ENCODE results near the gene CNP. TPM values are rescaled to one million over a fixed set of nuclear protein-coding genes. Genes with fewer than 3 reads are reported as not detected.
"Not testable (repeated sequence)": the region's sequence is repeated elsewhere in the genome, so short reads cannot be mapped to it uniquely, and the experiment has no call there.

The CNP gene
- total RNA-seq, 1 experiment from 2014 or later, result 35.2 TPM

GRCh38 chr17:42001729-42002128, 35.1 kb downstream of the CNP start:
- no peak for DNase-seq (ENCODE audit: extremely low read depth, low read depth)

- no peak for DNase-seq (ENCODE audit: extremely low read depth, low read depth)
These were observed 35.7 kb downstream of the CNP start for GRCh38 chr17:42002175-42002791.

- DNase-seq (ENCODE audit: extremely low read depth, low read depth), result no peak
These were observed 36.3 kb downstream of the CNP start for GRCh38 chr17:42002792-42003301.

GRCh38 chr17:42005166-42005565, 38.6 kb downstream of the CNP start:
- DNase-seq (ENCODE audit: extremely low read depth, low read depth), result no peak

DNA sequence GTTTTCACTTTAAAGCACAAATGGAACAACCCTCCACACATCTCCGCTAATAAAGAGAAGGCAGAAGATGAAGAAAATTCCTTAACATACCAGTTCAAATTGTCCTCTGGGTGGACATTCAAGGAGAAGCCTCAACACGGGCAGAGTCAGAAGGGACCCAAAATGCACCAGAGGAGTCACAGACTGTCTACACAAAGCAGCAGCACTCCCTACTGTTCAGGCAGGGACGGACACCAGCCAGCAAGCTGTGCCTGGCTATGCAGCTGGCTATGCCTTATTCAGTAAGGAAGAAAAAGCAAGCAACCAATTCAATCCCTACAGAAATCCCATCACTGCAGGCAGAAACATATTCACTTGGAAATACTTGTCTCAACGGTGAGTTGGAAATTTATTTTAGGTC, 42.6 kb downstream of the CNP start:
- DNase-seq (ENCODE audit: extremely low read depth, low read depth), result no peak

GRCh38 chr17:42010266-42010680, 43.7 kb downstream of the CNP start:
- not testable (repeated sequence) for DNase-seq (ENCODE audit: extremely low read depth, low read depth)

- no peak for DNase-seq (ENCODE audit: extremely low read depth, low read depth)
These were observed 44.4 kb downstream of the CNP start for GRCh38 chr17:42010898-42011516.

DNA sequence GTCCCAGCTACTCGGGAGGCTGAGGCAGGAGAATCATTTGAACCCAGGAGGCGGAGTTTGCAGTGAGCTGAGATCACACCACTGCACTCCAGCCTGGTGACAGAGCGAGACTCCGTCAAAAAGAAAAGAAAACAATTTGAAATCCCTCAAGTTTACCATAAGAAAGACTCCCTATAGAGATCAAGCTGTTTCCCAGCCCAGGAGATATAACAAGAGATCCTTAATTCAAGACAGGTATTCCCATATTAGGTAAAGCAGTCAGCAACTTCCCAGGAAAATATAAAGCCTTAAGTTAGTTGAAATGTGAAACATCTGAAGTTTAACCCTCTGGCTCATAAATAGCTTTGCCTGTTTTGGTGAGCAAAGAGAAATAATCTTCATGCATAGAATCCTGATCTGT, 45.8 kb downstream of the CNP start:
- not testable (repeated sequence) for DNase-seq (ENCODE audit: extremely low read depth, low read depth)

DNA sequence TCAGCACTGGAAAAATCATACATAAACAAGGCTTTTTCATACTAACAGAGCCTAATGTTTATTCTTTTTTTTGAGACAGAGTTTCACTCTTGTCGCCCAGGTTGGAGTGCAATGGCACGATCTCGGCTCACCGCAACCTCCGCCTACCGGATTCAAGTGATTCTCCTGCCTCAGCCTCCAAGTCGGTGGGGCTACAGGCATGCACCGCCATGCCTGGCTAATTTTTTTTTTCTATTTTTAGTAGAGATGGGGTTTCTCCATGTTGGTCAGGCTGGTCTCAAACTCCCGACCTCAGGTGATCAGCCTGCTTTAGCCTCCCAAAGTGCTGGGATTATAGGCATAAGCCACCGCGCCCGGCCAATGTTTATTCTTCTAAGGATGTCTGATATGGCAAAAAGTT, 47.1 kb downstream of the CNP start:
- not testable (repeated sequence) for DNase-seq (ENCODE audit: extremely low read depth, low read depth)

- no peak for DNase-seq (ENCODE audit: extremely low read depth, low read depth)
These were observed 49.8 kb downstream of the CNP start for GRCh38 chr17:42016411-42016831.

GRCh38 chr17:42016941-42017865, 50.6 kb downstream of the CNP start, which contains the start of gene DNAJC7:
Gene DNAJC7, minus strand, starts transcription at chr17:42017439. Its CDS starts 23 bp downstream, at chr17:42017416.
- DNase-seq (ENCODE audit: extremely low read depth, low read depth), result peak; percentile 84

DNA sequence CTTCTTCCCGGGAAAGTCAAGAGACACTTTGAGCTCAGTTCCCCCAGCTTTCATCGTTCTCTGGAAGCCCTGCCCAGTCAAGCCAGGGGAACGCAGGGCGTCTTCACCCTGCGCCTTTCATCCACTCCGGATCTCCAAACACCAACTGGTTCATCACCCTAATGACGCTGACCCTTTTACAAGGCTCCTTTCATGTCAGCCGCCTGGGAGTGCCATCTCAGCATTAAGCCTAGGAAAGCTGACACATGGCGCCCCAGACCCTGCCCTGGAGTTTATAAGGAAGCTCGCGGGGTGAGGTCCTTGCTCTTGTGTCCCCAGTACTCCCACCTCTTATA, 51.2 kb downstream of the CNP start:
- DNase-seq (ENCODE audit: extremely low read depth, low read depth), result no peak

DNA sequence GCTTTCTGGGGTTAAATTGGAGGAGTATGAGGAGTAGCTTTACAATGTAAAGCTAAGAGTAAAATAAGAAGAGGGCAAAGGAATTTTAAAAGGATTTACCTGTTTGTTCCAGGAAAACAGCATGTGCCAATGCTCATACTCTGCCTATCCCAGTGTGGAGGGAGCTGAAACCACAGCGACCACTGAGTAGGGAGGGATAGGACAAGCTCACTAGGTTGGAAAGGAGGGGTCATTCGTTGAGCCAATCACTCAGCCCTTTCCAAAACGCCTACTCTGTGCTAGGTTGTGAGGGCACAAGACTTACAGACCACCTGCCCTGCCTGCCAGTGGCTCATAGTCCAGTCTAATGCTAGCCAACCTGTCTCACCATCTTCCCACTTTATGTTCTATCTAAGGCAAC, 51.7 kb downstream of the CNP start:
- DNase-seq (ENCODE audit: extremely low read depth, low read depth), result no peak

DNA sequence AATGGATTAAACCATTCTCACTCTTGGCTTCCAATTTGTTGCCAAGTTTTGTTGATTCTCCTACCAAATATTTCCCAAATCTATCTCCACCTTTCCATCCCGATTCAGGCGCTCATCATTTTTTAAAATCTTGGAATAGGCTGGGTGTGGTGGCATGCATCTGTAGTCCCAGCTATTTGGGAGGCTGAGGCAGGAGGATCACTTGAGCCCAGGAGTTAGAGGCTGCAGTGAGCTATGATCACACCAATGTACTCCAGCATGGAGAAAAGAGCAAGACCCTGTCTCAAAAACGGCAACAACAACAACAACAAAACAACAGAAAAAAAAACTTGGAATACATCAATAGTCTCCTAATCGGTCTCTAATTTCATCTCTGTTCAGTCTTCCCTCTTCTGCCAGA, 52.4 kb downstream of the CNP start:
- no peak for DNase-seq (ENCODE audit: extremely low read depth, low read depth)

GRCh38 chr17:42019509-42020404, 53.2 kb downstream of the CNP start, which contains the start of gene NKIRAS2:
Gene NKIRAS2, plus strand, starts transcription at chr17:42020090. Its CDS starts 1,488 bp downstream, at chr17:42021578.
- peak; percentile 90 for DNase-seq (ENCODE audit: extremely low read depth, low read depth)

DNA sequence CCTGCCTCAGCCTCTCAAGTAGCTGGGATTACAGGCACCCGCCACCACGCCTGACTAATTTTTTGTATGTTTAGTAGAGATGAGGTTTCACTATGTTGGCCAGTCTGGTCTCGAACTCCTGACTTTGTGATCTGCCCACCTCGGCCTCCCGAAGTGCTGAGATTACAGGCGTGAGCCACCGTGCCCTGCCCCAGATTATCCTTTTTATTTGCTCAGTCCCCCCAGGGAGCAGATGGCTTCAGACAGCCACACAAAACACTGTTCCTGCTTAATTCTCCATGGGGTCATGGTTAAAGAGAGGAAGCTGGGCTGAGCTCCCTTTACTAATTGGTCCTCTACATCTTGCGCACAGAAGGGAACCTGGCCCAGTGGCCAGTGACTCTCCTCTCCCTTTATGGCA, 54.2 kb downstream of the CNP start:
- DNase-seq (ENCODE audit: extremely low read depth, low read depth), result not testable (repeated sequence)

- peak; percentile 61 for DNase-seq (ENCODE audit: extremely low read depth, low read depth)
These were observed 57.1 kb downstream of the CNP start for GRCh38 chr17:42023524-42024349.

GRCh38 chr17:42025191-42025579, 58.6 kb downstream of the CNP start:
- DNase-seq (ENCODE audit: extremely low read depth, low read depth), result no peak

DNA sequence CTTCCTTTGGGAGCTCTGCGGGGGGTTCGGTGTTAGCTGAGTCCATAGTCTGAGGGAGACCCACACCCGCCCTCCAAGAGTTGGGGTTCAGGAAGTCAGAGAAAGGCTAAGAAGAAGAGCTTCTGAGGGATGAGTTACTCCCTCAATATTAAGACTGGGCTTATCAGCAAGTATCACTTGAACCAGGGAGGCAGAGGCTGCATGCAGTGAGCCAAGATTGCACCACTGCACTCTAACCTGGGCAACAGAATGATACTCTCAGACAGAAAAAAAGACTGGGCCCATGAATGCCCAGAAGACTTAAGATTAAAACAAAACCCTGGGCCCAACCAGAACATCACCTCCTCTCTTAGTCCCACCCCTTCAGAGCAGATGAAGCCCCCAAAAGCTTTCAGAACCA, 59.3 kb downstream of the CNP start:
- no peak for DNase-seq (ENCODE audit: extremely low read depth, low read depth)

Measured in NCI-H460 (cell line).